Cardiac muscle cell (in vitro differentiated cells and primary cell): ENCODE results near the gene FAM200C. TPM values are rescaled to one million over a fixed set of nuclear protein-coding genes. Genes with fewer than 3 reads are reported as not detected.
"Not testable (repeated sequence)": the region's sequence is repeated elsewhere in the genome, so short reads cannot be mapped to it uniquely, and the experiment has no call there.

ENCODE experiments used
- DNase-seq, 2 donors: peaks; one replicate each; pipeline versions ENCODE4 v3.0.0 to v3.0.0-alpha.2; 2010 to 2017; ENCODE audit warnings: low read depth in 1 of 2, low spot score in 1 of 2
- H3K27ac ChIP-seq: fragments of 200-600 bp; sonication (generic); 2 replicates; pipeline ENCODE4 v1.5.1; 2016
- H3K27me3 ChIP-seq: fragments of 200-600 bp; sonication (generic); 2 replicates; pipeline ENCODE4 v1.6.0; 2016; ENCODE audit warnings: control low read depth
- H3K36me3 ChIP-seq: fragments of 200-600 bp; sonication (generic); 2 replicates; pipeline ENCODE4 v1.5.1; 2016; ENCODE audit warnings: control low read depth
- H3K4me1 ChIP-seq: fragments of 200-600 bp; sonication (generic); 2 replicates; pipeline ENCODE4 v1.8.1; 2017; ENCODE audit warnings: low read depth, mild to moderate bottlenecking, mixed run types
- H3K4me3 ChIP-seq: fragments of 200-600 bp; sonication (generic); 2 replicates; pipeline ENCODE4 v1.5.1; 2016; ENCODE audit warnings: mild to moderate bottlenecking
- H3K9me3 ChIP-seq: fragments of 200-600 bp; sonication (generic); 2 replicates; pipeline ENCODE4 v1.5.1; 2017; ENCODE audit warnings: low read depth, mild to moderate bottlenecking, control low read depth
- CTCF ChIP-seq: IDR thresholded peaks from 2 replicates; pipeline ENCODE4 v1.5.1; 2012; ENCODE audit warnings: low read depth, mild to moderate bottlenecking, low read length
- polyA plus RNA-seq: library from polyadenylated mRNA; unstranded; fragments of >200 nt; fragmentation: Nextera tagmentation; extraction: Ambion mirVana; gene quantifications from 2 replicates; pipeline ENCODE4 v1.2.1, GENCODE V29; 2016
- total RNA-seq: library from RNA; depleted of rRNA; stranded (reverse); fragments of >200 nt; gene quantifications from 2 replicates; pipeline ENCODE4 v1.2.3, GENCODE V29; 2016

FAM200C gene
- total and polyA plus RNA-seq, 2 experiments from 2014 or later: 8.8 to 10.5 TPM

DNA sequence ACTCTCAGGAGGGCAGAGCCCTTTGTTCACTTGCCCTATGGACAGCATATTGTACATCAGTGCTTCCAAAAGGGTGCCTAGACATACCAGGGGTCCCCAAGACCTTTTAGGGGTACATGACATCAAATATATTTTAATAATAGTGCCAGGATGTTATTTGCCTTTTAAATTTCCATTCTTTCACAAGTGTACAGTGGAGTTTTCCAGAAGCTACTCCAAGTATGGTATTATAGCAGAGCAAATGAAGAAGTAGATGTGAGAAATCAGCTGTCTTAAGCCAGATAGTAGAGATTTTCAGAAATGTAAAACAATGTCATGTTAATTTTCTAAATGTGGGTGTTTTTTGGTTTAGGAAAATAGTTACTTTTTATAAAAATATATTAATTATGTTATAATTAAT, 37.4 kb upstream of the FAM200C start:
- Histone ChIP-seq H3K4me1 (no peaks in the 10 kb centered on the region), H3K36me3 (no peaks in the 10 kb centered on the region), H3K27ac (no peak overlapping the region), H3K9me3 (no peaks in the 10 kb centered on the region), H3K27me3 (peaks cover 9% of the 10 kb centered on the region), H3K4me3 (no peak overlapping the region)
- DNase-seq: no peak
- no peak for TF ChIP-seq CTCF

DNA sequence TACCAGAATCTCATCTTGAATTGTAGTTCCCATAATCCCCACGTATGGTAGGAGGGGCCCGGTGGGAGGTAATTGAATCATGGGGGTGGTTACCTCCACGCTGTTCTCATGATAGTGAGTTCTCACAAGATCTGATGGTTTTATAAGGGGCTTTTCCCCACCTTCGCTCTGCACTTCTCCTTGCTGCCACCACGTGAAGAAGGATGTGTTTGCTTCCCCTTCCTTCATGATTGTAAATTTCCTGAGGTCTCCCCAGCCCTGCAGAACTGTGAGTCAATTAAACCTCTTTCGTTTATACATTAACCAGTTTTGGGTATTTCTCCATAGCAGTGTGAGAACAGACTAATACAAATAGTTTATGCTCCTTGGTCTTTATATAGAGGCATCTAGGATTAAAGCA, 36.8 kb upstream of the FAM200C start:
- H3K36me3 ChIP-seq, H3K4me3 ChIP-seq, H3K27ac ChIP-seq, H3K4me1 ChIP-seq, DNase-seq, H3K9me3 ChIP-seq, H3K27me3 ChIP-seq: not testable (repeated sequence)

GRCh38 chr5:160436017-160436416, 36.2 kb upstream of the FAM200C start:
- H3K36me3 ChIP-seq: no peaks in the 10 kb centered on the region
- H3K27ac ChIP-seq: no peak overlapping the region
- no peaks in the 10 kb centered on the region for H3K9me3 ChIP-seq
- peaks cover 9% of the 10 kb centered on the region for H3K27me3 ChIP-seq
- H3K4me1 ChIP-seq: no peaks in the 10 kb centered on the region
- no peak overlapping the region for H3K4me3 ChIP-seq
- DNase-seq: no peak
- TF ChIP-seq CTCF: no peak

DNA sequence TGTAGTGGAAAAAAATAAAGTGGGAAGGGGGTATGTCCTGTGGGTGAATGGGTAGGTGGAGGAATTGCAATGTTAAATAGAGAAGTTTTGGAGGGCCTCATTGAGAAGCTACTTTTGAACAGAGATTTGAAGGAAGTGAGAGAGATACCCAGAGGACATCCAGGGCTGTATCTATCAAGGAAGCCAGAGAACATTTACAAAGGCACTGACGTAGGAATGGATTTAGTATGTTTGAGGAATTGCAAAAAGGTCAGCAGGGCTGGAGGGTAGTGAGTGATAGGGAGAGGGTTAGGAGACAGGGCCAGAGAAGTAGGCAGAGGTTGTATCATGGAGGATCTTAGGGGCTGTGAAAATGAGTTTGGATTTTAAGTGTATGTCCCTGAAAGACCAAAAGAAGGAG, 35.7 kb upstream of the FAM200C start:
- H3K9me3 ChIP-seq: no peaks in the 10 kb centered on the region
- no peaks in the 10 kb centered on the region for H3K36me3 ChIP-seq
- no peaks in the 10 kb centered on the region for H3K4me1 ChIP-seq
- H3K27me3 ChIP-seq: peaks cover 6% of the 10 kb centered on the region
- H3K4me3 ChIP-seq: no peak overlapping the region
- no peak for DNase-seq
- H3K27ac ChIP-seq: no peak overlapping the region
- no peak for TF ChIP-seq CTCF

DNA sequence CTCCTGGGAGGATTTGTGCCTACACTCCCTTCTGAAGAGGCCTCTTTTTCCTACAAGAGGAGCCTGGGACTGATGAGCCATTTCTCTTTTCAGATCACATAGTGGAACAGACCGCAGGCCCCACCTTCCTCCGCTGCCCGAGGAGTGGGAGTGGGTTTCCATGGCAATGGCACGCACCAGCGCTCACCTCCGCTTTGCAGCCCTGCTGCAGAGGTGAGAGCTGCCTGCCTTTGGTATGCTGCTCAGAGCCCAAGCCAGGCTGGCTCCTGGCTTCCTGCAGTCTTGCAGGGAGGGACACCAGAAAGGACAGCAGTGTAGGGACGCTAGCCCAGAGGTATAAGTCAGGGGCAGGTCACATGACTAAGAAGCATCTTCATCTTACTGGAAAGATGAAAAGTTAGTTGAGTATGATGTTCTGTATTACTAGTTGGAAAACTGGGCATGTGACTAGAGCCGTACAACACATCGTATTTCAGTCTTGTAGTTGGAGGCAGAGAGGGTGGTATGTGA, 34.2 kb upstream of the FAM200C start:
- no peak overlapping the region for H3K4me3 ChIP-seq
- no peaks in the 10 kb centered on the region for H3K27me3 ChIP-seq
- TF ChIP-seq CTCF: no peak
- no peak overlapping the region for H3K27ac ChIP-seq
- no peaks in the 10 kb centered on the region for H3K4me1 ChIP-seq
- peak in 1 of 2 donors; percentile 11 for DNase-seq
- H3K36me3 ChIP-seq: no peaks in the 10 kb centered on the region
- H3K9me3 ChIP-seq: no peaks in the 10 kb centered on the region

DNA sequence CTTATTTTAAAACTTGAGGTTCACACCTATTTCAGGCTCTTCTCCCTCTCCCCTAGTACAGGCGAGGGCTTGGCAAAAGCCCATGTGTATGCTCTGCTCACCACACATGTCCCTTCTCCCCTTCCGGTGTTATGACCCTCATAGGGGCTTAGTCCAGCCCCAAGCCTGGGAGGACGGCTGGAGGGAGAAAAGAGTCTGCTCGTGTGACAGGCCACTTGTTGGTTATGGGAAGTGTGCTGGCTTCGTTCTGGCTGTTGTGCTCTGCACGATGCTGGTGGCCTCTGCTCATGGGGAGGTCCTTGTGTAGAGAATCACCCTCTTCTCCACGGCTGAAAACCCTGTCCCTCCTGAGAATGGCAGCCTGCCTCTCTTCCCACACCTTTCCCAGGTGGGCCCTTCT, 32.9 kb upstream of the FAM200C start:
- DNase-seq: no peak
- TF ChIP-seq CTCF: no peak
- H3K4me1 ChIP-seq: no peaks in the 10 kb centered on the region
- no peaks in the 10 kb centered on the region for H3K27me3 ChIP-seq
- H3K9me3 ChIP-seq: no peaks in the 10 kb centered on the region
- H3K27ac ChIP-seq: no peak overlapping the region
- H3K4me3 ChIP-seq: no peak overlapping the region
- peaks cover 6% of the 10 kb centered on the region for H3K36me3 ChIP-seq
